SK-N-SH treated with all-trans-retinoic acid at 6 μM for 48 hours (cell line): ENCODE results near the gene NAPG.

Experiments used
- ATAC-seq: fragments of 200-7000 bp; cut with Tn5 transposase; 3 replicates; pipeline ENCODE4 v1.9.1; 2020; ENCODE audit warnings: mild to moderate bottlenecking, moderate library complexity
- ARNTL ChIP-seq: fragments of 450-650 bp; formaldehyde crosslinking; IDR thresholded peaks from 2 replicates; pipeline ENCODE4 v1.5.0; 2020; ENCODE audit warnings: low read depth, mild to moderate bottlenecking, moderate library complexity, borderline replicate concordance
- BACH2 ChIP-seq: fragments of 250-450 bp; sonication (Bioruptor Pico); IDR thresholded peaks from 2 replicates; pipeline ENCODE4 v1.9.0; 2021; ENCODE audit warnings: mild to moderate bottlenecking, borderline replicate concordance
- CREB5 ChIP-seq: fragments of 250-450 bp; sonication (Bioruptor Pico); IDR thresholded peaks from 2 replicates; pipeline ENCODE4 v1.5.1; 2020; ENCODE audit warnings: low read depth, mild to moderate bottlenecking, moderate library complexity
- ESRRG ChIP-seq: fragments of 250-450 bp; sonication (Bioruptor Pico); IDR thresholded peaks from 2 replicates; pipeline ENCODE4 v1.6.1; 2021; ENCODE audit warnings: mild to moderate bottlenecking
- GLIS3 ChIP-seq: fragments of 250-450 bp; sonication (Bioruptor Pico); IDR thresholded peaks from 2 replicates; pipeline ENCODE4 v1.5.0; 2020; ENCODE audit warnings: mild to moderate bottlenecking, moderate library complexity
- ISL1 ChIP-seq: fragments of 250-450 bp; sonication (Bioruptor Pico); IDR thresholded peaks from 2 replicates; pipeline ENCODE4 v2.1.2; 2022; ENCODE audit warnings: mild to moderate bottlenecking, moderate library complexity
- OSR1 ChIP-seq: fragments of 250-450 bp; sonication (Bioruptor Pico); IDR thresholded peaks from 2 replicates; pipeline ENCODE4 v1.8.0; 2022; ENCODE audit warnings: moderate library complexity, mild to moderate bottlenecking, inconsistent platforms
- PATZ1 ChIP-seq: fragments of 250-450 bp; sonication (Bioruptor Pico); IDR thresholded peaks from 2 replicates; pipeline ENCODE4 v1.8.0; 2020; ENCODE audit warnings: mild to moderate bottlenecking, moderate library complexity, borderline replicate concordance
- POU6F1 ChIP-seq: fragments of 250-450 bp; sonication (Bioruptor Pico); IDR thresholded peaks from 2 replicates; pipeline ENCODE4 v1.8.0; 2021; ENCODE audit warnings: low read depth, mild to moderate bottlenecking, moderate library complexity, borderline replicate concordance
- PPARA ChIP-seq: fragments of 250-450 bp; sonication (Bioruptor Pico); IDR thresholded peaks from 2 replicates; pipeline ENCODE4 v1.5.0; 2020; ENCODE audit warnings: mild to moderate bottlenecking, borderline replicate concordance
- SNAI2 ChIP-seq: fragments of 250-450 bp; sonication (Bioruptor Pico); IDR thresholded peaks from 2 replicates; pipeline ENCODE4 v1.5.0; 2020; ENCODE audit warnings: mild to moderate bottlenecking, moderate library complexity
- TCF4 ChIP-seq: fragments of 250-450 bp; sonication (Bioruptor Pico); IDR thresholded peaks from 2 replicates; pipeline ENCODE4 v1.8.0; 2021; ENCODE audit warnings: mild to moderate bottlenecking, moderate library complexity, borderline replicate concordance
- TOX ChIP-seq: fragments of 250-450 bp; sonication (Bioruptor Pico); IDR thresholded peaks from 2 replicates; pipeline ENCODE4 v1.8.0; 2021; ENCODE audit warnings: mild to moderate bottlenecking, moderate library complexity, borderline replicate concordance
- TSHZ2 ChIP-seq: fragments of 250-450 bp; sonication (Bioruptor Pico); IDR thresholded peaks from 2 replicates; pipeline ENCODE4 v1.5.0; 2020; ENCODE audit warnings: mild to moderate bottlenecking, moderate library complexity
- ZFP3 ChIP-seq: fragments of 250-450 bp; sonication (Bioruptor Pico); IDR thresholded peaks from 2 replicates; pipeline ENCODE4 v1.5.0; 2020; ENCODE audit warnings: mild to moderate bottlenecking, moderate library complexity

The NAPG gene

GRCh38 chr18:10525697-10526560, at the start of gene NAPG:
TSS of gene NAPG (plus strand) at chr18:10526027. CDS start at chr18:10526103, 76 bp downstream.
- ATAC-seq = peak; percentile 93

GRCh38 chr18:10476338-10476791, 49.5 kb upstream of the NAPG start:
- TF ChIP-seq ISL1 (CRISPR knock-in tag) (no peak), TOX (CRISPR knock-in tag) (no peak)
- ATAC-seq = peak; percentile 75

More at GRCh38 chr18:10525697-10526560, at the start of gene NAPG:
- TF ChIP-seq TCF4 (no peak), GLIS3 (no peak), TOX (CRISPR knock-in tag) (no peak)

GRCh38 chr18:10477121-10477862, 48.5 kb upstream of the NAPG start:
- TF ChIP-seq ESRRG (CRISPR knock-in tag) (no peak), SNAI2 (CRISPR knock-in tag) (no peak), GLIS3 (no peak), TOX (CRISPR knock-in tag) (no peak), ISL1 (CRISPR knock-in tag) (no peak), ZFP3 (CRISPR knock-in tag) (no peak)
- no peak for ATAC-seq

DNA sequence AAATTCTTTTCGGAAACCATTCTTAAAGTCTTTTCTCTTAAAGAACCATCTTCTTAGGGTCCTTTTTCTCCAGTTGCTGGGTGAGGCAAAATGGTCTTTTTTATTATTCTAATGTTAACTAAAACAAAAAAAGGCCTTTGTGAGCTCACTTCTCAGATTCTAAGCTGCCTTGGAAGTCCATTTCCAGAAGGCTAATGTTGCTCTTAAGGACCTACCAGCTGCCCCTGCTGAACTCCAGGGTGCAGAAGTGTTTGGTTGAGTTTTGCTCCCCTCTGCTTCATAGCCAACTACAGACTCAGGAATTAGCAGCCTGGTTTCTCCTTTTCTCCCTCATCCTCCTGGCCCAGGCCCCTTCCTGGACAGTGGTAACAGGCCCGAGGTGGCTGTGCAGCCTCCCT, 48.0 kb upstream of the NAPG start:
- TF ChIP-seq POU6F1 (no peak), GLIS3 (no peak), PATZ1 (no peak), TSHZ2 (CRISPR knock-in tag) (no peak), ARNTL (CRISPR knock-in tag) (no peak), ESRRG (CRISPR knock-in tag) (no peak), TOX (CRISPR knock-in tag) (no peak), BACH2 (CRISPR knock-in tag) (no peak), CREB5 (CRISPR knock-in tag) (no peak), TCF4 (no peak), PPARA (no peak)
- ATAC-seq = no peak

GRCh38 chr18:10481831-10482230, 44.0 kb upstream of the NAPG start:
- no peak for TF ChIP-seq CREB5 (CRISPR knock-in tag)
- TF ChIP-seq OSR1 (CRISPR knock-in tag) = no peak
- TF ChIP-seq ZFP3 (CRISPR knock-in tag) = no peak
- no peak for ATAC-seq
